H1 (cell line): Measurements from ENCODE around the gene CANT1. TPM values are rescaled to one million over a fixed set of nuclear protein-coding genes. Genes with fewer than 3 reads are reported as not detected.

Experiments
- CTCF ChIA-PET: fragments of 300-600 bp; sonication (Branson Sonifier 250); formaldehyde crosslinking; loops from one replicate; lab custom pipeline; 2021; ENCODE audit not compliant: partially characterized antibody; lab: Charles Lee
- POLR2A ChIA-PET: fragments of 300-600 bp; sonication (Branson Sonifier 250); formaldehyde crosslinking; loops from one replicate; lab custom pipeline; 2021; ENCODE audit warnings: inconsistent platforms; ENCODE audit not compliant: partially characterized antibody; lab: Charles Lee
- DNase-seq, 2 experiments: peaks; one replicate each; pipeline versions ENCODE4 v3.0.0 to v3.0.0-alpha.2; 2010 to 2022; ENCODE audit warnings: low spot score in 2 of 2, low read depth in 1 of 2, mixed read lengths in 1 of 2
- FAIRE-seq: peaks from 2 replicates; lab custom pipeline; 2011; peaks lifted over from hg19 to GRCh38; lab: Jason Lieb, UNC
- H2AFZ ChIP-seq: 2 replicates; pipeline ENCODE4 v1.8.1; 2012; ENCODE audit warnings: low read length, inconsistent platforms
- H2AK5ac ChIP-seq: 2 replicates; pipeline ENCODE4 v1.6.1; 2013; ENCODE audit warnings: low read depth, low read length
- H2BK120ac ChIP-seq: replicated peaks from 2 replicates; pipeline ENCODE3; 2013; ENCODE audit warnings: low read depth, low read length, inconsistent platforms
- H2BK12ac ChIP-seq: 2 replicates; pipeline ENCODE4 v1.6.1; 2013; ENCODE audit warnings: low read depth, low read length
- H2BK15ac ChIP-seq: 2 replicates; pipeline ENCODE4 v1.6.1; 2013; ENCODE audit warnings: low read length
- H2BK20ac ChIP-seq: 2 replicates; pipeline ENCODE4 v1.6.1; 2013; ENCODE audit warnings: low read length
- H2BK5ac ChIP-seq: 2 replicates; pipeline ENCODE4 v1.6.1; 2013; ENCODE audit warnings: low read depth, low read length
- H3K14ac ChIP-seq: 2 replicates; pipeline ENCODE4 v1.6.1; 2013; ENCODE audit warnings: inconsistent platforms; ENCODE audit not compliant: insufficient read length
- H3K18ac ChIP-seq: 2 replicates; pipeline ENCODE4 v1.6.1; 2013; ENCODE audit warnings: low read length; ENCODE audit errors: extremely low read depth
- H3K23ac ChIP-seq: 2 replicates; pipeline ENCODE4 v1.6.1; 2013; ENCODE audit warnings: inconsistent platforms; ENCODE audit not compliant: insufficient read length
- H3K23me2 ChIP-seq: 2 replicates; pipeline ENCODE4 v1.6.1; 2013; ENCODE audit warnings: low read depth, low read length
- H3K27ac ChIP-seq: 2 replicates; pipeline ENCODE4 v1.6.1; 2011; ENCODE audit warnings: low read depth, low read length, inconsistent platforms
- H3K27me3 ChIP-seq, 4 experiments: replicated peaks in 1 of 4; 1 replicate in 1 of 4; 2 replicates in 3 of 4; pipeline versions ENCODE4 v1.6.1 to v1.8.1; 2011 to 2013; ENCODE audit warnings: low read length in 3 of 4, mild to moderate bottlenecking in 3 of 4, inconsistent platforms in 2 of 4, mixed read lengths in 2 of 4, moderate library complexity in 1 of 4; ENCODE audit not compliant: control insufficient read depth in 3 of 4, insufficient read depth in 3 of 4; ENCODE audit errors: extremely low read depth in 1 of 4
- H3K36me3 ChIP-seq, 4 experiments: 2 replicates each; pipeline versions ENCODE4 v1.6.1 to v1.8.1; 2011 to 2013; ENCODE audit warnings: mild to moderate bottlenecking in 4 of 4, low read length in 3 of 4, moderate library complexity in 2 of 4, control low read depth in 1 of 4, inconsistent platforms in 1 of 4; ENCODE audit not compliant: insufficient read depth in 4 of 4, control insufficient read depth in 2 of 4
- H3K4ac ChIP-seq: replicated peaks from 2 replicates; pipeline ENCODE3; 2013; ENCODE audit warnings: low read length, low read depth, mixed read lengths, inconsistent platforms; ENCODE audit not compliant: insufficient read length
- H3K4me1 ChIP-seq, 4 experiments: replicated peaks in 1 of 4; 1 replicate in 1 of 4; 2 replicates in 3 of 4; pipeline versions ENCODE4 v1.6.1 to v1.8.1; 2011 to 2013; ENCODE audit warnings: low read length in 3 of 4, inconsistent platforms in 2 of 4, mixed read lengths in 1 of 4; ENCODE audit not compliant: insufficient read depth in 4 of 4, control insufficient read depth in 3 of 4
- H3K4me2 ChIP-seq, 2 experiments: 2 replicates each; pipeline versions ENCODE4 v1.6.1 to v1.8.1; 2011 to 2013; ENCODE audit warnings: low read depth in 2 of 2, low read length in 2 of 2, control low read depth in 1 of 2, inconsistent platforms in 1 of 2, mild to moderate bottlenecking in 1 of 2; ENCODE audit not compliant: insufficient read depth in 1 of 2
- H3K4me3 ChIP-seq, 4 experiments: fragments of 200-600, 300-600 bp in 1 of 4; sonication (generic), shearing (Covaris generic), sonication (Bioruptor Twin) in 1 of 4; 2 replicates each; pipeline versions ENCODE4 v1.5.1 to v1.8.1; 2011 to 2016; ENCODE audit warnings: low read length in 4 of 4, low read depth in 3 of 4, control low read depth in 2 of 4, inconsistent platforms in 2 of 4, mild to moderate bottlenecking in 2 of 4, mixed read lengths in 1 of 4, moderate library complexity in 1 of 4; ENCODE audit not compliant: insufficient read depth in 2 of 4; ENCODE audit errors: extremely low read depth in 1 of 4
- H3K56ac ChIP-seq: replicated peaks from 2 replicates; pipeline ENCODE3; 2013; ENCODE audit warnings: low read depth, mild to moderate bottlenecking, mixed read lengths, low read length, inconsistent platforms; ENCODE audit not compliant: insufficient read length
- H3K79me1 ChIP-seq: 2 replicates; pipeline ENCODE4 v1.6.1; 2013; ENCODE audit warnings: low read depth, low read length, control low read depth
- H3K79me2 ChIP-seq, 2 experiments: 2 replicates each; pipeline versions ENCODE4 v1.6.1 to v1.8.1; 2012 to 2013; ENCODE audit warnings: low read length in 2 of 2, mild to moderate bottlenecking in 2 of 2, inconsistent platforms in 1 of 2; ENCODE audit not compliant: insufficient read depth in 2 of 2, control insufficient read depth in 1 of 2
- H3K9ac ChIP-seq, 4 experiments: replicated peaks in 1 of 4; 1 replicate in 1 of 4; 2 replicates in 3 of 4; pipeline versions ENCODE4 v1.6.1 to v1.8.1; 2011 to 2013; ENCODE audit warnings: low read depth in 3 of 4, low read length in 3 of 4, control low read depth in 2 of 4, mild to moderate bottlenecking in 2 of 4, moderate library complexity in 2 of 4, inconsistent platforms in 1 of 4; ENCODE audit errors: extremely low read depth in 1 of 4
- H3K9me3 ChIP-seq, 2 experiments: 2 replicates each; pipeline versions ENCODE4 v1.6.1 to v1.8.1; 2012 to 2013; ENCODE audit warnings: mild to moderate bottlenecking in 2 of 2, moderate library complexity in 2 of 2, control low read depth in 1 of 2, inconsistent platforms in 1 of 2, low read depth in 1 of 2, low read length in 1 of 2, mixed read lengths in 1 of 2; ENCODE audit not compliant: insufficient read depth in 2 of 2
- H4K20me1 ChIP-seq, 2 experiments: replicated peaks in 1 of 2; 2 replicates each; pipeline versions ENCODE3 to v1.8.1; 2011 to 2013; ENCODE audit warnings: inconsistent platforms in 2 of 2, low read length in 2 of 2, mild to moderate bottlenecking in 1 of 2; ENCODE audit not compliant: insufficient read depth in 2 of 2, control insufficient read depth in 1 of 2
- H4K5ac ChIP-seq: 2 replicates; pipeline ENCODE4 v1.6.1; 2013; ENCODE audit warnings: low read length, low read depth, mixed read lengths, inconsistent platforms; ENCODE audit not compliant: insufficient read length
- H4K8ac ChIP-seq: 2 replicates; pipeline ENCODE4 v1.8.0; 2013; ENCODE audit warnings: mild to moderate bottlenecking, moderate library complexity, low read length, inconsistent platforms; ENCODE audit not compliant: insufficient read depth; ENCODE audit errors: extremely low read depth
- H4K91ac ChIP-seq: replicated peaks from 2 replicates; pipeline ENCODE3; 2013; ENCODE audit warnings: low read length, mixed read lengths, inconsistent platforms; ENCODE audit not compliant: insufficient read length
- CEBPB ChIP-seq: IDR thresholded peaks from 2 replicates; pipeline ENCODE4 v1.6.1; 2012; ENCODE audit warnings: low read depth, low read length
- EP300 ChIP-seq, 2 experiments: IDR thresholded peaks; 1 replicate in 1 of 2; 2 replicates in 1 of 2; pipeline ENCODE4 v1.6.1; 2011 to 2012; ENCODE audit warnings: low read depth in 2 of 2, low read length in 2 of 2, mild to moderate bottlenecking in 2 of 2, borderline replicate concordance in 1 of 2, inconsistent platforms in 1 of 2, moderate library complexity in 1 of 2
- JUND ChIP-seq: IDR thresholded peaks from 2 replicates; pipeline ENCODE4 v1.6.1; 2011; ENCODE audit warnings: mild to moderate bottlenecking, improper control_type of control experiment, low read length
- KDM5A ChIP-seq: fragments of 200-600 bp; IDR thresholded peaks from 2 replicates; pipeline ENCODE4 v1.7.1; 2012; ENCODE audit warnings: mild to moderate bottlenecking, low read length, inconsistent platforms, mixed read lengths
- MAFK ChIP-seq: IDR thresholded peaks from 2 replicates; pipeline ENCODE4 v1.6.1; 2012; ENCODE audit warnings: low read depth, mild to moderate bottlenecking, improper control_type of control experiment, low read length
- TEAD4 ChIP-seq: IDR thresholded peaks from 2 replicates; pipeline ENCODE4 v1.6.1; 2012; ENCODE audit warnings: low read depth, low read length, inconsistent platforms, mixed read lengths
- YY1 ChIP-seq: IDR thresholded peaks from 2 replicates; pipeline ENCODE4 v1.6.1; 2011; ENCODE audit warnings: low read depth, mild to moderate bottlenecking, low read length
- WGBS, 2 experiments: shearing (Covaris generic) in 1 of 2; methylation state at CpG; one replicate each; pipeline versions ENCODE4 v1.1.6 to v1.1.7; 2013 to 2015; ENCODE audit warnings: low lambda C conversion rate in 2 of 2, mixed read lengths in 2 of 2, inconsistent platforms in 1 of 2, low coverage in 1 of 2, missing lambda C conversion rate in 1 of 2; ENCODE audit not compliant: insufficient replicate concordance in 2 of 2, insufficient coverage in 1 of 2, insufficient read length in 1 of 2; ENCODE audit errors: extremely low coverage in 1 of 2, missing lambda C conversion rate in 1 of 2; 5-methylcytosine and 5-hydroxymethylcytosine counted together
- polyA plus RNA-seq, 7 experiments: library from polyadenylated mRNA; depleted of rRNA in 3 of 7; stranded (reverse) in 5 of 7; unstranded in 2 of 7; fragments of >200 nt in 5 of 7; fragments of 200-250 nt in 2 of 7; gene quantifications; 1 replicate in 5 of 7; 2 replicates in 1 of 7; 4 replicates in 1 of 7; pipeline versions ENCODE4 v1.2.1 to v1.2.3, GENCODE V29; 2011 to 2013; ENCODE audit warnings: missing spikeins in 2 of 7, mixed read lengths in 2 of 7
- total RNA-seq: library from RNA; stranded (reverse); fragmentation: NEBNext Ultra II Directional; extraction: Animal tissue kit (Norgen Biotek cat#: 25700); gene quantifications from 2 replicates; pipeline ENCODE4 v1.2.1, GENCODE V29; 2021

Gene CANT1
- total and polyA plus RNA-seq, 2 of the 8 experiments (the other 6 are each of a cell fraction or from before 2014, with no cell fraction given): 23.0 to 32.6 TPM

GRCh38 chr17:79012563-79013134 is 3.1 kb upstream of the CANT1 start:
- H2AK5ac ChIP-seq: no peak overlapping the region
- no peak overlapping the region for H3K23ac ChIP-seq
- no peak overlapping the region for H3K4me3 ChIP-seq
- peaks cover 28 to 31% of the 10 kb centered on the region in 2 experiments for H3K9me3 ChIP-seq
- H3K79me2 ChIP-seq: 0 out of 4 replicates have a peak, but pooled peaks cover 0 to 5% of the 10 kb centered on the region in 2 experiments
- no peak overlapping the region for H4K91ac ChIP-seq
- H3K56ac ChIP-seq: no peak overlapping the region
- H2BK120ac ChIP-seq: no peak overlapping the region
- no peak overlapping the region for H3K27ac ChIP-seq
- no peak overlapping the region for H3K9ac ChIP-seq
- no peak overlapping the region for H2BK15ac ChIP-seq
- H3K18ac ChIP-seq: no peak overlapping the region
- TF ChIP-seq CEBPB (no peak), JUND (no peak), MAFK (no peak), TEAD4 (no peak), EP300 (IDR thresholded peaks at IDR 0.05; ENCODE audit: borderline replicate concordance in 1 of 2, low read depth in 2 of 2, low read length in 2 of 2) (no peak), YY1 (no peak), KDM5A (no peak)
- 0 out of 2 replicates have a peak, but pooled peaks cover 5% of the 10 kb centered on the region for H3K79me1 ChIP-seq
- H3K4me2 ChIP-seq: no peak overlapping the region
- CTCF ChIA-PET: interaction anchor here (0.9 to 1.0 kb wide), 2 partner anchors 9 to 18 kb away, joined by 3 to 5 read pairs; no protein-coding TSS in a partner anchor
- 76% methylated on average over 6 of the region's 6 CpGs; no CpG with 5 or more reads in 1 of the 2 experiments for WGBS, 2 experiments
- H4K20me1 ChIP-seq: peaks cover 6 to 8% of the 10 kb centered on the region in 2 experiments
- H2BK12ac ChIP-seq: no peak overlapping the region
- FAIRE-seq (no peak), DNase-seq (no peak)
- H3K27me3 ChIP-seq: peaks cover 0 to 17% (median 16%) of the 10 kb centered on the region in 4 experiments; a peak in 6 of 7 replicates
- no peak overlapping the region for H4K8ac ChIP-seq
- POLR2A ChIA-PET: no interaction called here
- H4K5ac ChIP-seq: no peak overlapping the region
- H3K14ac ChIP-seq: no peak overlapping the region
- H2AFZ ChIP-seq: no peak overlapping the region
- no peak overlapping the region for H3K4ac ChIP-seq
- peaks cover 7% of the 10 kb centered on the region for H3K23me2 ChIP-seq
- no peak overlapping the region for H2BK20ac ChIP-seq
- peaks cover 0 to 8% (median 5%) of the 10 kb centered on the region in 4 experiments; a peak in 6 of 7 replicates for H3K4me1 ChIP-seq
- no peak overlapping the region for H2BK5ac ChIP-seq
- H3K36me3 ChIP-seq: no peaks in the 10 kb centered on the region
